AG04449 (cell line): ENCODE data around the gene GJC1.

Source experiments
- CTCF ChIA-PET: fragments of 350-600 bp; formaldehyde crosslinking; extraction: SDS; loops from one replicate; lab custom pipeline; 2021; ENCODE audit warnings: antibody characterized with exemption; lab: Yijun Ruan, JAX
- POLR2A ChIA-PET: fragments of 400-600, 350-600 bp; formaldehyde crosslinking; extraction: SDS; loops from one replicate; lab custom pipeline; 2020; ENCODE audit warnings: antibody characterized with exemption, inconsistent platforms; lab: Yijun Ruan, JAX
- DNase-seq: peaks from one replicate; pipeline ENCODE4 v3.0.0-alpha.2; 2010; ENCODE audit warnings: low read depth, low spot score
- H3K4me3 ChIP-seq: 2 replicates; pipeline ENCODE4 v1.5.1; 2011; ENCODE audit warnings: low read depth, mild to moderate bottlenecking, control low read depth, low read length
- CTCF ChIP-seq: IDR thresholded peaks from one replicate; pipeline ENCODE4 v1.5.1; 2011; ENCODE audit warnings: mild to moderate bottlenecking, moderate library complexity, low read length, control low read depth, inconsistent platforms; ENCODE audit not compliant: insufficient read depth; ENCODE audit errors: missing control alignments

The GJC1 gene

GRCh38 chr17:44829523-44830358 lies at the start of gene GJC1:
Gene GJC1 (minus strand): TSS chr17:44830287. CDS start chr17:44805817, 24,470 bp downstream.
- ChIA-PET POLR2A (no interaction called here), CTCF (interaction anchor here (0.8 to 3.0 kb wide), 8 partner anchors 15 to 59 kb away, joined by 3 to 15 read pairs (median 5); no protein-coding TSS in a partner anchor)
- H3K4me3 ChIP-seq, result peak within 1 kb of the TSS; percentile 82
- no peak for DNase-seq
- no peak for TF ChIP-seq CTCF

GRCh38 chr17:44879376-44879775 lies 49.3 kb upstream of the GJC1 start:
- ChIA-PET POLR2A (no interaction called here), CTCF (interaction anchor here (0.6 to 8.5 kb wide), 30 partner anchors 7 to 318 kb away, joined by 3 to 440 read pairs (median 5); partner anchors contain the start of genes ACBD4, EFTUD2 and HIGD1B)
- DNase-seq, result no peak
- TF ChIP-seq CTCF, result no peak
- no peak overlapping the region for H3K4me3 ChIP-seq

GRCh38 chr17:44878627-44879221 lies 48.6 kb upstream of the GJC1 start:
- DNase-seq, result no peak
- no peak overlapping the region for H3K4me3 ChIP-seq
- CTCF ChIA-PET, result interaction anchor here (0.6 to 8.5 kb wide), 41 partner anchors 8 to 319 kb away, joined by 3 to 440 read pairs (median 5); partner anchors contain the start of genes ACBD4, ADAM11, EFTUD2 and HIGD1B
- POLR2A ChIA-PET, result no interaction called here
- peak; percentile 53 for TF ChIP-seq CTCF

GRCh38 chr17:44877121-44877520 lies 47.0 kb upstream of the GJC1 start:
- no peak for TF ChIP-seq CTCF
- CTCF ChIA-PET, result interaction anchor here (0.5 to 8.5 kb wide), 13 partner anchors 8 to 259 kb away, joined by 3 to 440 read pairs (median 3); partner anchors contain the start of gene ACBD4
- H3K4me3 ChIP-seq, result no peak overlapping the region
- POLR2A ChIA-PET, result no interaction called here
- DNase-seq, result no peak

- ChIA-PET CTCF (interaction anchor here (1.0 to 8.5 kb wide), 4 partner anchors 10 to 145 kb away, joined by 3 to 440 read pairs (median 126); no protein-coding TSS in a partner anchor), POLR2A (interaction anchor here (0.7 kb wide), 1 partner anchor 49 kb away, joined by 4 read pairs; no protein-coding TSS in a partner anchor)
- no peak for TF ChIP-seq CTCF
- DNase-seq, result no peak
- no peak overlapping the region for H3K4me3 ChIP-seq
Observed at GRCh38 chr17:44875761-44876160, 45.7 kb upstream of the GJC1 start.
